ENCODE measurements around the gene KRT76.

KRT76 gene

DNA sequence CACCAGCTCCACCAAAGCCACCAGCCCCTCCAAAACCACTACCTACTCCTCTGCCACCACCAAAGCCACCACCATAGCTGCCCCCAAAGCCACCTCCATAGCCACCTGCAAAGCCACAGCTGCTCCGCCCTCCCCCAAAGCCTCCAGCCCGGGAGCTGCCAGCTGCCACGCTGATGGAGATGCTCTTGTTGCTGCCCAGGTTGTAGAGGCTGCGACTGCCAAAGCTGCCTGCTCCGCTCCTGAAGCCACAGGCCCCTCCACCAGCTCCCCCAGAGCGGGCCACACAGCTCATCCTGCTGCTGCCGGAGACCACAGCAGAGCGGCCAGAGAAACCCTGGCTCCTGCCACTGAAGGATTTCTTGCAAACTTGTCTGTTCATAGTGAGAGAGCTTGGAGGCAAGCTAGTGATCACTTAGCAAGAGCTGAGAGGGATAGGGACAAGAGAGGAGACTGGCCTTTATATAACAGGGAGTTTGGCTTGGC lies at the start of gene KRT76:
Gene KRT76 (minus strand): TSS at position 433 of the 483 bp plus-strand sequence. CDS start 54 bp downstream, at position 379.
- no peak for DNase-seq (ENCODE audit: low spot score)

DNA sequence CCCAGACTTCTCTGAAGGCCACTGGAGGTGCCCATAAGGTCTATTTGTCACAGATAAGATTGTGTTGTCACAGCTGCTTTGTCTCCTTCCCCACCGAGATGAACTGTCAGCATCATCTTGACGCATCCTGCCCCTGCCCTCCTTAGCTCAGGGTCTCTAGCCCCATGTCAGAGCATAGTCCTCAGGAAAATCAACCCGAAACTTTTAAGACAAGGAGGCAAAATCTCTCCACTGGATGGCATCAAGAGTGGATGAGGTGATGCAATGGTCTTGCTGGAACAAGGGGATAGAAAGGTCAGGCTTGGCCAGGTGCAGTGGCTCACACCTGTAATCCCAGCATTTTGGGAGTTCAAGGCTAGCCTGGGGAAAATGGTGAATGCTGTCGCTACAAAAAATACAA lies 48.8 kb upstream of the KRT76 start:
- no peak for DNase-seq (ENCODE audit: low spot score)

- DNase-seq (ENCODE audit: low spot score), result no peak
Measured at GRCh38 chr12:52824741-52825410, 47.7 kb upstream of the KRT76 start.

GRCh38 chr12:52823761-52824450 lies 46.8 kb upstream of the KRT76 start:
- DNase-seq (ENCODE audit: low spot score), result no peak

GRCh38 chr12:52822771-52823510 lies 45.8 kb upstream of the KRT76 start:
- no peak for DNase-seq (ENCODE audit: low spot score)

DNA sequence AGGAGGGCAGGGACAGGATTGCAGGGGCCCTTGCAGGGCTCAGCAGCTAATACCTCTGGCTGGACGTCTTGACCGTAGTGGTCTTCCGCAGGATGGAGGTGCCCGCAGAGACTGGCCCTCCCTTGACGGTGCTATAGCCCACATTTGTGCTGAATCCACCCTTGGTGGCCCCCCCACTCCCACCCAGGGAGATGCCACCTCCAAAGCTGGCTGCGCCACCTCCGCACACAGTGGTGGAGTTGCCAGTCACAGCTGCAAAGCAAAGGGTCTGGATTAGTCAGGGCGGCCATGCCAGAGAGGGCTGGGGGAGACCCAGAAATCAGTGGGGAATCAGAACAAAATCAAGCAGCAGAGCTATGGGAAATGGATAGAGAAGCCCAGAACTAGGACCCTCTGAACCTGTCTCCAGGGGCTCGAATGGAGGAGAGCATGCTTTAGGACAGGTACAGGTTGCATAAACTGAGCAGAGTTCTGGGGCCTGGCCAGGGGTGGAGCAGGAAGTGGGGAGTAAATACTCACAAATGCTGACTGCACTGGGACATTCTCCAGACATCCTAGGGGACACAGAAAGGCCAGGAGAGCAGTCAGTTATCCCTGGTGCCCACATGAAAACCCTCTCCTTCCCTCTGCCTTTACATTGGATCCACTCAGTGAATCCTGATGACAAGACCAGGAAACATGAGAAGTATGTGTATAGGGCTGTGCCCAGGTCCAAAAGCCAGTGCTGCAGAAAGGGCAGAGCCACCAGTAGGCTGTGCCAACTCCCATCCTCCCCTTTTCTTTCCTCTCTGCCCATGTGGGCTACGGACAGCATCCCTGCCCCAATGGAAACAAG lies 44.9 kb upstream of the KRT76 start:
- DNase-seq (ENCODE audit: low spot score), result no peak

GRCh38 chr12:52821071-52821730 lies 44.1 kb upstream of the KRT76 start:
- no peak for DNase-seq (ENCODE audit: low spot score)

- no peak for DNase-seq (ENCODE audit: low spot score)
Measured at GRCh38 chr12:52820521-52820920, 43.4 kb upstream of the KRT76 start.

- no peak for DNase-seq (ENCODE audit: low spot score)
Measured at GRCh38 chr12:52819731-52820510, 42.8 kb upstream of the KRT76 start.

DNA sequence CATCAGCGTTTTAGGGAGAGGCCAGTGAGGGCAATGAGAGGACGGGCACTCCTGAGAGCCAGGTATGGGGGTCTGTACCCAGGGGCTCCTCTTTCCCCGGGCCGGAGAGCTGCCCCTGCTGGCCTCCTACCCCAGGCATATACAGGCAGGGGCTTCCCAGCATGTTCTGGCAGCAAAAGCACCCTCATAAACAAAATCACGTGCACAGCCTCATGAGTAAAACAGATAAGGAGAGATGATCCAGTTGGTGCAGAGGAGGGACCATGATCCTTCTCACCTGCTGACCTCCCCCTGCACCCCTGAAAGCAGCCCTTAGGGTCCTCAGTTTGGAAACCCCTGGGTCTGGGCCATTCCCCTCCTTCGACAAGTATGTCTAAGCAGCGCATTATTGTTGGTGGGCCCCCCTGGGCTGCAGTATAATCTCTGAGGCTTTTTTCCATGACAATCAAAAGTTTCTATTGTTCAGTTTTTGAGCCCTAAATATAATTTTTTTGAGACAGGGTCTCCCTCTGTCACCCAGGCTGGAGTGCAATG lies 41.8 kb upstream of the KRT76 start:
- DNase-seq (ENCODE audit: low spot score), result no peak

- DNase-seq (ENCODE audit: low spot score), result no peak
Measured at GRCh38 chr12:52818388-52818787, 41.2 kb upstream of the KRT76 start.

GRCh38 chr12:52817699-52818238 lies 40.6 kb upstream of the KRT76 start:
- no peak for DNase-seq (ENCODE audit: low spot score)

DNA sequence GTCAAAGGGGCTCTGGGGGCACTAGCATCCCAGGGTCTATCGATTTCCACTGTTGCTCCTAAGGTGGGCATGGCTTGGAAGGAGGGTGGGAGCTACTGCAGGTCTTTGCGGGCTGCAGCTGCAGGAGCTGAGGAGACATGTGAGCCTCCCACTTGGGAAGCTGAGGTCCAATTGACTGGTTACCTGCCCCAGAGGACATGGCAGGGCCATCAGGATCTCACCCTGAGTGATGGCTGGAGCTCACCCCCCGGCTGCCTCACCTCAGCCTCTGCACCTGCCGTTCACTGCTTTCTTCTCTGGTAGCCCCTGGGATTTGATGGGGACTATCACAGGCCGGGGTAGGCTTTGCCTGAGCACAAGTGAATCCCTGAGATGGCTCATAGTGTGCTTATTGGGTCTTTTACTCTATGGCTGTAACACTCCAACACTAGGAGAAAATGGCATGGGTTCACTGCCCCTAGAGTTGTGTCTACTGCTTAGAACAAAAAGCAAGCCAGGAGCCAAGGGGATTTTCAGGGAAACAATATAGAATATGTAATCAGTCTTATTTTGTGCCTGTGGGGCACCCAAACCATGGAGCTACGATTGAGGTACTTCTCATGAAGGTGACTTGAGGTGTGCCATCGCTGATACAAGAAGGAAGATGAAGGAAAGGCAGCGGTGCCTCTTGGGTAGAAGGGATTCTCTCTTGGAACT lies 40.0 kb upstream of the KRT76 start:
- no peak for DNase-seq (ENCODE audit: low spot score)

- DNase-seq (ENCODE audit: low spot score), result no peak
Measured at GRCh38 chr12:52815676-52816588, 38.8 kb upstream of the KRT76 start.

GRCh38 chr12:52815161-52815560 lies 38.0 kb upstream of the KRT76 start:
- no peak for DNase-seq (ENCODE audit: low spot score)

GRCh38 chr12:52814710-52815155 lies 37.6 kb upstream of the KRT76 start:
- DNase-seq (ENCODE audit: low spot score), result no peak

DNA sequence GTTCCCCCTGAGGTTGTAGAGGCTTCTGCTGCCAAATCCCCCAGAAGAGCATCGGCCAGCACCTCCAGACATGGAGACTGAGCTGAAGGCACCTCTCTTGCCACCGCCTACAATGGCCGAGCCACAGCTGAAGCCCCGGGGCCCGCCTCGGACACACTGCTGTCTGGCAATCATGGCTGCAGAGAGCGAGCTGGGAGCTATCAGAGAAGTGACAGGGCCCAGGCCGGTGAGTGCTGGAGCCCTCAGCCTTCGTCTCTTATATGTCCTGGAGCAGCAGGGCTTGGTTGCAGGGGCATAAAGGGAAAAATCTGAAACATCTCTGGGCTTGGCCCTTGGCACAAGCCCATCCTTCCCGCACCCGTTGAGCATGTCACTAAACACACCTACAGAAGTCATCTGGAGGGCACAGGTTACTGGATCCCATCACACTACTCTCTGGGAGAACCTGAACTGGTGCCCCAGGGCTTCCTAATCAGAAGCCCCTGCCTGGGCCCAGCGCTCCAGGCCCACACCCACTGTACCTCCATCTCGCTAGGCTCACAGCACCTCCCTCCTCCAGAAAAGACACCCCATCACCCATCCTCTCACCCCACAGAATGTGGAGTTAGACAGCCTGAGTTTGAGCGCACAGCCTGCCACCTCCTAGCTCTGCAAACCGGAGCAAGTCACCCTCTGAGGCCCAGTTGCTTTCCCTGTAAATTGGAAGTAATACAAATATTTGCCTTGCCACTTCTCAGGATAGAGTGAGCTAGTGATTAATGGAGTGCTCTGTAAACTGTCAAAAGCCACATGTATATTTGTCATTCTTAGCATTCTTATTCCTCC lies 37.0 kb upstream of the KRT76 start, which contains the start of gene KRT4:
Gene KRT4 (minus strand): TSS at position 232 of the 825 bp plus-strand sequence. CDS start 58 bp downstream, at position 174.
- DNase-seq (ENCODE audit: low spot score), result no peak

Measured in pons (tissue), 1 donor.